Colon (tissue), 2 donors: ENCODE data around the gene GUCY1A2.
"Not testable (repeated sequence)": the region's sequence is repeated elsewhere in the genome, so short reads cannot be mapped to it uniquely, and the experiment has no call there.

Experiments used
- FAIRE-seq: peaks from 2 replicates; lab custom pipeline; 2012; peaks lifted over from hg19 to GRCh38; lab: Jason Lieb, UNC
- donor health status: control.
- donor health status: control.

GUCY1A2 gene

GRCh38 chr11:107018219-107018901, at the start of gene GUCY1A2:
Gene GUCY1A2, minus strand, starts transcription at chr11:107018476. Its CDS starts 421 bp downstream, at chr11:107018055.
- no peak for FAIRE-seq

- FAIRE-seq: no peak
Measured at GRCh38 chr11:107054391-107054790, 36.1 kb upstream of the GUCY1A2 start.

- not testable (repeated sequence) for FAIRE-seq
Measured at GRCh38 chr11:107051332-107051731, 33.1 kb upstream of the GUCY1A2 start.

GRCh38 chr11:107050899-107051298, 32.6 kb upstream of the GUCY1A2 start:
- not testable (repeated sequence) for FAIRE-seq

- FAIRE-seq: no peak
Measured at GRCh38 chr11:107050121-107050520, 31.8 kb upstream of the GUCY1A2 start.

- no peak for FAIRE-seq
Measured at GRCh38 chr11:107044503-107044902, 26.2 kb upstream of the GUCY1A2 start.

GRCh38 chr11:107043242-107044006, 25.1 kb upstream of the GUCY1A2 start:
- FAIRE-seq: no peak

- no peak for FAIRE-seq
Measured at GRCh38 chr11:107042748-107043147, 24.5 kb upstream of the GUCY1A2 start.

- no peak for FAIRE-seq
Measured at GRCh38 chr11:107041088-107041444, 22.8 kb upstream of the GUCY1A2 start.

- FAIRE-seq: no peak
Measured at GRCh38 chr11:107040433-107041087, 22.3 kb upstream of the GUCY1A2 start.

- no peak for FAIRE-seq
Measured at GRCh38 chr11:107025673-107026072, 7.4 kb upstream of the GUCY1A2 start.

GRCh38 chr11:107020594-107020993, 2.3 kb upstream of the GUCY1A2 start:
- FAIRE-seq: no peak

- no peak for FAIRE-seq
Measured at GRCh38 chr11:107018902-107019493, 722 bp upstream of the GUCY1A2 start.

- no peak for FAIRE-seq
Measured at GRCh38 chr11:107017433-107018218, 650 bp downstream of the GUCY1A2 start.

GRCh38 chr11:107017104-107017432, 1.2 kb downstream of the GUCY1A2 start:
- no peak for FAIRE-seq

GRCh38 chr11:107014871-107015270, 3.4 kb downstream of the GUCY1A2 start:
- no peak for FAIRE-seq

- FAIRE-seq: no peak
Measured at GRCh38 chr11:107011977-107012376, 6.3 kb downstream of the GUCY1A2 start.

- no peak for FAIRE-seq
Measured at GRCh38 chr11:107009190-107009589, 9.1 kb downstream of the GUCY1A2 start.

GRCh38 chr11:107006076-107006833, 12.0 kb downstream of the GUCY1A2 start:
- no peak for FAIRE-seq

GRCh38 chr11:106999196-106999595, 19.1 kb downstream of the GUCY1A2 start:
- no peak for FAIRE-seq

- FAIRE-seq: no peak
Measured at GRCh38 chr11:106998916-106999188, 19.4 kb downstream of the GUCY1A2 start.
